SH-SY5Y (cell line): ENCODE measurements around the gene PRSS16.

Source experiments
- GATA2 ChIP-seq: IDR thresholded peaks from 2 replicates; pipeline ENCODE4 v1.6.1; 2011; ENCODE audit warnings: mild to moderate bottlenecking, low read depth, low read length
- GATA3 ChIP-seq: IDR thresholded peaks from 2 replicates; pipeline ENCODE4 v1.6.1; 2011; ENCODE audit warnings: low read depth, mild to moderate bottlenecking, low read length, moderate library complexity

GRCh38 chr6:27251112-27251605 lies 3.7 kb downstream of the PRSS16 start:
- TF ChIP-seq GATA2 (no peak), GATA3 (no peak)
